HFFc6 (cell line): Measurements from ENCODE around the gene PIK3R5. TPM values are rescaled to one million over a fixed set of nuclear protein-coding genes. Genes with fewer than 3 reads are reported as not detected.

ENCODE experiments used
- DNase-seq: peaks from one replicate; pipeline ENCODE4 v3.0.0-alpha.2; 2018
- H3K27ac Mint-ChIP-seq: 2 replicates; pipeline ENCODE4 v1.8.0; 2020; ENCODE audit warnings: mild to moderate bottlenecking, mixed read lengths
- H3K27me3 Mint-ChIP-seq: 2 replicates; pipeline ENCODE4 v1.8.0; 2021; ENCODE audit warnings: mild to moderate bottlenecking, moderate library complexity, mixed read lengths; ENCODE audit not compliant: insufficient read depth
- H3K36me3 Mint-ChIP-seq: 2 replicates; pipeline ENCODE4 v1.8.0; 2021; ENCODE audit warnings: low read depth, mixed read lengths
- H3K4me1 Mint-ChIP-seq: 2 replicates; pipeline ENCODE4 v1.8.0; 2020; ENCODE audit warnings: low read depth, mixed read lengths
- H3K4me3 Mint-ChIP-seq: 2 replicates; pipeline ENCODE4 v1.8.0; 2020; ENCODE audit warnings: mild to moderate bottlenecking, moderate library complexity, mixed read lengths
- H3K9me3 Mint-ChIP-seq: 2 replicates; pipeline ENCODE4 v1.8.0; 2020; ENCODE audit warnings: mild to moderate bottlenecking, mixed read lengths
- CTCF ChIP-seq: fragments of 200-600 bp; sonication (generic); IDR thresholded peaks from 2 replicates; pipeline ENCODE4 v1.5.0; 2021; ENCODE audit warnings: antibody characterized with exemption, mild to moderate bottlenecking
- total RNA-seq, 6 experiments: library from RNA; stranded (reverse); fragmentation: NEBNext Ultra II Directional; extraction: Animal tissue kit (Norgen Biotek cat#: 25700); gene quantifications; 2 replicates in 1 of 6; 3 replicates in 5 of 6; pipeline ENCODE4 v1.2.3, GENCODE V29; 2021

The PIK3R5 gene
- total RNA-seq, 6 experiments from 2014 or later = not detected

GRCh38 chr17:8873801-8874715, 91.4 kb downstream of the PIK3R5 start:
- H3K4me3 Mint-ChIP-seq = no peak overlapping the region
- no peaks in the 10 kb centered on the region for H3K4me1 Mint-ChIP-seq
- DNase-seq = no peak
- no peaks in the 10 kb centered on the region for H3K36me3 Mint-ChIP-seq
- no peak overlapping the region for H3K27ac Mint-ChIP-seq
- no peak for TF ChIP-seq CTCF
- peaks cover 4% of the 10 kb centered on the region; the same call in 1 of the 2 replicates for H3K9me3 Mint-ChIP-seq
- peaks cover 1% of the 10 kb centered on the region for H3K27me3 Mint-ChIP-seq

GRCh38 chr17:8872705-8873435, 92.6 kb downstream of the PIK3R5 start:
- Mint-ChIP-seq H3K27me3 (peaks cover 3% of the 10 kb centered on the region), H3K36me3 (no peaks in the 10 kb centered on the region), H3K4me1 (no peaks in the 10 kb centered on the region), H3K4me3 (no peak overlapping the region), H3K27ac (no peak overlapping the region), H3K9me3 (peaks cover 7% of the 10 kb centered on the region; the same call in 1 of the 2 replicates)
- no peak for DNase-seq
- TF ChIP-seq CTCF = no peak

- no peak for DNase-seq
- Mint-ChIP-seq H3K4me1 (no peaks in the 10 kb centered on the region), H3K9me3 (peaks cover 14% of the 10 kb centered on the region; the same call in 1 of the 2 replicates), H3K27ac (no peak overlapping the region), H3K36me3 (no peaks in the 10 kb centered on the region), H3K4me3 (no peak overlapping the region), H3K27me3 (peaks cover 5% of the 10 kb centered on the region)
- TF ChIP-seq CTCF = no peak
Observed at GRCh38 chr17:8872036-8872704, 93.3 kb downstream of the PIK3R5 start.

GRCh38 chr17:8871081-8871581, 94.4 kb downstream of the PIK3R5 start:
- peaks cover 5% of the 10 kb centered on the region for H3K27me3 Mint-ChIP-seq
- no peak for TF ChIP-seq CTCF
- H3K27ac Mint-ChIP-seq = no peak overlapping the region

GRCh38 chr17:8870406-8871040, 95.0 kb downstream of the PIK3R5 start:
- no peak overlapping the region for H3K27ac Mint-ChIP-seq
- no peaks in the 10 kb centered on the region for H3K4me1 Mint-ChIP-seq
- no peak overlapping the region for H3K4me3 Mint-ChIP-seq
- H3K9me3 Mint-ChIP-seq = peaks cover 21% of the 10 kb centered on the region; the same call in 1 of the 2 replicates
- peaks cover 5% of the 10 kb centered on the region for H3K27me3 Mint-ChIP-seq
- no peak for DNase-seq
- H3K36me3 Mint-ChIP-seq = no peaks in the 10 kb centered on the region
- no peak for TF ChIP-seq CTCF

More at GRCh38 chr17:8871081-8871581, 94.4 kb downstream of the PIK3R5 start:
- Mint-ChIP-seq H3K36me3 (no peaks in the 10 kb centered on the region), H3K9me3 (peaks cover 21% of the 10 kb centered on the region; the same call in 1 of the 2 replicates), H3K4me3 (no peak overlapping the region), H3K4me1 (no peaks in the 10 kb centered on the region)
- no peak for DNase-seq
